ENCODE data around the gene TBL1X.

- TF ChIP-seq EP300 (IDR thresholded peaks at IDR 0.05; ENCODE audit: borderline replicate concordance in 1 of 2, low read depth in 2 of 2, low read length in 2 of 2) (no peak), GABPA (IDR thresholded peaks at IDR 0.05; ENCODE audit: borderline replicate concordance, insufficient read depth, low read length) (no peak), CTCF (IDR thresholded peaks at IDR 0.05; ENCODE audit: control extremely low read depth in 1 of 3, insufficient read depth in 1 of 3, low read depth in 1 of 3, low read length in 3 of 3) (no peak), EZH2 (IDR thresholded peaks at IDR 0.05; ENCODE audit: low read depth, low read length, severe bottlenecking) (no peak), RNF2 (IDR thresholded peaks at IDR 0.05; ENCODE audit: borderline replicate concordance, low read depth, low read length, missing control alignments, poor library complexity, severe bottlenecking) (no peak), JUND (IDR thresholded peaks at IDR 0.05; ENCODE audit: low read length) (no peak), TBP (IDR thresholded peaks at IDR 0.05; ENCODE audit: low read depth, low read length) (no peak)
Observed at GRCh38 chrX:9420275-9421265, 44.3 kb upstream of the TBL1X start.

Measured in H1 (cell line).